HEK293 (cell line): ENCODE results near the gene SAYSD1.
A peak's percentile ranks its signal among the peaks of the same experiment; 100 is the strongest.

ENCODE experiments used
- CTCF ChIA-PET: fragments of 350-600 bp; formaldehyde crosslinking; extraction: SDS; loops from one replicate; lab custom pipeline; 2021; ENCODE audit warnings: antibody characterized with exemption; lab: Yijun Ruan, JAX
- POLR2A ChIA-PET: fragments of 300-600 bp; formaldehyde crosslinking; extraction: SDS; loops from one replicate; lab custom pipeline; 2020; ENCODE audit warnings: antibody characterized with exemption, inconsistent platforms; lab: Yijun Ruan, JAX
- H3K27ac ChIP-seq: fragments of 200-500 bp; sonication (Bioruptor generic); 2 replicates; pipeline ENCODE4 v1.5.1; 2014; ENCODE audit warnings: low read depth, low read length, control low read depth, inconsistent platforms; ENCODE audit errors: extremely low read depth
- H3K36me3 ChIP-seq, 2 experiments: fragments of 200-500 bp in 1 of 2; sonication (Bioruptor generic) in 1 of 2; 1 replicate in 1 of 2; 2 replicates in 1 of 2; pipeline ENCODE4 v1.5.1; 2014 to 2017; ENCODE audit warnings: inconsistent platforms in 2 of 2, low read length in 2 of 2; ENCODE audit not compliant: control insufficient read depth in 2 of 2, insufficient read depth in 1 of 2
- H3K4me1 ChIP-seq: fragments of 200-500 bp; sonication (Bioruptor generic); 2 replicates; pipeline ENCODE4 v1.5.1; 2014; ENCODE audit warnings: mild to moderate bottlenecking, low read length, inconsistent platforms; ENCODE audit not compliant: control insufficient read depth, insufficient read depth
- H3K4me3 ChIP-seq: 2 replicates; pipeline ENCODE4 v1.5.1; 2011; ENCODE audit warnings: low read depth, mild to moderate bottlenecking, control low read depth, low read length, moderate library complexity
- H3K9me3 ChIP-seq: fragments of 200-500 bp; sonication (Bioruptor generic); 2 replicates; pipeline ENCODE4 v1.5.1; 2014; ENCODE audit warnings: low read depth, low read length, inconsistent platforms; ENCODE audit not compliant: control insufficient read depth, insufficient read depth
- GLIS2 ChIP-seq: fragments of 450-650 bp; formaldehyde crosslinking; IDR thresholded peaks from 2 replicates; pipeline ENCODE4 v1.5.1; 2016; ENCODE audit warnings: missing biosample characterization, missing genetic modification characterization
- KLF10 ChIP-seq: fragments of 450-650 bp; IDR thresholded peaks from 2 replicates; pipeline ENCODE4 v1.5.1; 2018; ENCODE audit warnings: missing biosample characterization, mild to moderate bottlenecking, missing genetic modification characterization
- KLF7 ChIP-seq: fragments of 450-650 bp; formaldehyde crosslinking; IDR thresholded peaks from 2 replicates; pipeline ENCODE4 v1.5.1; 2016; ENCODE audit warnings: missing biosample characterization, missing genetic modification characterization, borderline replicate concordance
- MYNN ChIP-seq: fragments of 450-650 bp; formaldehyde crosslinking; IDR thresholded peaks from 2 replicates; pipeline ENCODE4 v1.5.1; 2016; ENCODE audit warnings: missing biosample characterization, missing genetic modification characterization, borderline replicate concordance
- SP7 ChIP-seq: fragments of 450-650 bp; formaldehyde crosslinking; IDR thresholded peaks from 2 replicates; pipeline ENCODE4 v1.5.1; 2016; ENCODE audit warnings: missing biosample characterization, missing genetic modification characterization
- YY1 ChIP-seq: fragments of 450-650 bp; formaldehyde crosslinking; IDR thresholded peaks from 2 replicates; pipeline ENCODE4 v1.5.1; 2018; ENCODE audit warnings: missing biosample characterization, missing genetic modification characterization
- ZBTB17 ChIP-seq: fragments of 450-650 bp; formaldehyde crosslinking; IDR thresholded peaks from 2 replicates; pipeline ENCODE4 v1.5.1; 2016; ENCODE audit warnings: missing biosample characterization, missing genetic modification characterization
- ZEB2 ChIP-seq: fragments of 450-650 bp; formaldehyde crosslinking; IDR thresholded peaks from 2 replicates; pipeline ENCODE4 v1.5.1; 2016; ENCODE audit warnings: missing biosample characterization, missing genetic modification characterization
- ZFP37 ChIP-seq: fragments of 450-650 bp; formaldehyde crosslinking; IDR thresholded peaks from 2 replicates; pipeline ENCODE4 v1.5.1; 2016; ENCODE audit warnings: missing biosample characterization, missing genetic modification characterization
- ZNF174 ChIP-seq: fragments of 450-650 bp; formaldehyde crosslinking; IDR thresholded peaks from 2 replicates; pipeline ENCODE4 v1.5.0; 2017; ENCODE audit warnings: missing biosample characterization, mild to moderate bottlenecking, missing genetic modification characterization
- ZNF175 ChIP-seq: fragments of 450-650 bp; formaldehyde crosslinking; IDR thresholded peaks from 2 replicates; pipeline ENCODE4 v1.5.1; 2016; ENCODE audit warnings: missing biosample characterization, missing genetic modification characterization
- ZNF214 ChIP-seq: fragments of 450-650 bp; formaldehyde crosslinking; IDR thresholded peaks from 2 replicates; pipeline ENCODE4 v1.5.1; 2017; ENCODE audit warnings: missing biosample characterization, mild to moderate bottlenecking, missing genetic modification characterization, borderline replicate concordance
- ZNF335 ChIP-seq: fragments of 450-650 bp; formaldehyde crosslinking; conservative IDR thresholded peaks from 2 replicates; pipeline ENCODE4 v1.5.1; 2016; ENCODE audit warnings: missing biosample characterization, missing genetic modification characterization
- ZNF366 ChIP-seq: fragments of 450-650 bp; formaldehyde crosslinking; conservative IDR thresholded peaks from 2 replicates; pipeline ENCODE4 v1.5.1; 2016; ENCODE audit warnings: missing biosample characterization, missing genetic modification characterization
- ZNF394 ChIP-seq: fragments of 450-650 bp; formaldehyde crosslinking; IDR thresholded peaks from 2 replicates; pipeline ENCODE4 v1.5.1; 2016; ENCODE audit warnings: missing biosample characterization, missing genetic modification characterization, mild to moderate bottlenecking, moderate library complexity, borderline replicate concordance
- ZNF473 ChIP-seq: fragments of 450-650 bp; formaldehyde crosslinking; IDR thresholded peaks from 2 replicates; pipeline ENCODE4 v1.5.1; 2017; ENCODE audit warnings: missing biosample characterization, missing genetic modification characterization
- ZNF548 ChIP-seq: fragments of 450-650 bp; formaldehyde crosslinking; IDR thresholded peaks from 2 replicates; pipeline ENCODE4 v1.5.1; 2016; ENCODE audit warnings: missing biosample characterization, missing genetic modification characterization
- ZNF571 ChIP-seq: fragments of 450-650 bp; formaldehyde crosslinking; IDR thresholded peaks from 2 replicates; pipeline ENCODE4 v1.5.0; 2017; ENCODE audit warnings: missing biosample characterization, missing genetic modification characterization
- ZNF585B ChIP-seq: fragments of 450-650 bp; formaldehyde crosslinking; IDR thresholded peaks from 2 replicates; pipeline ENCODE4 v1.5.1; 2016; ENCODE audit warnings: missing biosample characterization, missing genetic modification characterization
- ZNF621 ChIP-seq: fragments of 450-650 bp; formaldehyde crosslinking; IDR thresholded peaks from 2 replicates; pipeline ENCODE4 v1.5.1; 2017; ENCODE audit warnings: missing biosample characterization, missing genetic modification characterization
- ZNF670 ChIP-seq: fragments of 450-650 bp; formaldehyde crosslinking; IDR thresholded peaks from 2 replicates; pipeline ENCODE4 v1.5.1; 2016; ENCODE audit warnings: missing biosample characterization, missing genetic modification characterization, low read depth
- ZNF707 ChIP-seq: fragments of 450-650 bp; formaldehyde crosslinking; IDR thresholded peaks from 2 replicates; pipeline ENCODE4 v1.5.1; 2016; ENCODE audit warnings: missing biosample characterization, missing genetic modification characterization
- ZNF776 ChIP-seq: fragments of 450-650 bp; formaldehyde crosslinking; IDR thresholded peaks from 2 replicates; pipeline ENCODE4 v1.5.0; 2017; ENCODE audit warnings: missing biosample characterization, missing genetic modification characterization, borderline replicate concordance
- TF ChIP-seq, protein P1 (sequence below): fragments of 450-650 bp; formaldehyde crosslinking; IDR thresholded peaks from 2 replicates; pipeline ENCODE4 v1.5.1; 2016; ENCODE audit warnings: missing biosample characterization, missing genetic modification characterization
- TF ChIP-seq, protein P2 (sequence below): fragments of 450-650 bp; formaldehyde crosslinking; IDR thresholded peaks from 2 replicates; pipeline ENCODE4; 2016; ENCODE audit warnings: missing biosample characterization, missing genetic modification characterization
- TF ChIP-seq, protein P3 (sequence below): fragments of 450-650 bp; formaldehyde crosslinking; IDR thresholded peaks from 2 replicates; pipeline ENCODE4 v1.5.1; 2016; ENCODE audit warnings: missing biosample characterization, missing genetic modification characterization

Gene SAYSD1

DNA sequence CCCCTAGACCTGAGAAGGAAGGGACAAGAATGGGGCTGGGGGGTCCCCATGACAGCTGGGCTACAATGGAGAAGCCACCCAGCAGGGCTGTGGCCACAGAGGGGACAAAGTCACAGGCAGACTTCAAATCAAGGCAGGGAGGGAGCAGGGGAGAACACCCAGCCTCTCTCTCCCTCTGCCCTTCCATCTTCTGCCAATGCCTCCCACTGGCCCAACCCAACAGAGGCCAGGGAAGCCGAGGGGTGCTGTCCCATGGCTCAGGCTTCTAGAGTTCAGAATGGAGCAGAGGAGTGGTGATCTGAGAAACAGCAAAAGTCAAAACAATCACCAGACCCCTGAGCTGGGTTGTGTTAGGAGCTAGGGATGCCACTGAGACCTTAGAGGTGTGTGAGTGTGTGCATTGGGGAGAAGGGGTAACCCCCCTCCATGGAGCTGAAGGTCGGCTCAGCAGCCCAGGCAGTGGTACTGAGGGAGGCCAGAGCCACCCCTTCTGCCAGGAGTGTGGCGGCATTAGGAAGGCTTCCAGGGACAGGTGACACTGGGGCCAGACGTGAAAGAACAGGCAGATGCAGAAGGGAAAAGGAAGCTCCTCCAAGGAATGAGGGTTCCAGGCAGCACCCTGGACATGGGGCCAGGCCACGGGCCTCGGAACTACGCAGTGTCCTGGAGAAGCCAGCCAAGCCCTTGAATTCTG lies 54.4 kb downstream of the SAYSD1 start (continued):
- TF ChIP-seq, protein P1, sequence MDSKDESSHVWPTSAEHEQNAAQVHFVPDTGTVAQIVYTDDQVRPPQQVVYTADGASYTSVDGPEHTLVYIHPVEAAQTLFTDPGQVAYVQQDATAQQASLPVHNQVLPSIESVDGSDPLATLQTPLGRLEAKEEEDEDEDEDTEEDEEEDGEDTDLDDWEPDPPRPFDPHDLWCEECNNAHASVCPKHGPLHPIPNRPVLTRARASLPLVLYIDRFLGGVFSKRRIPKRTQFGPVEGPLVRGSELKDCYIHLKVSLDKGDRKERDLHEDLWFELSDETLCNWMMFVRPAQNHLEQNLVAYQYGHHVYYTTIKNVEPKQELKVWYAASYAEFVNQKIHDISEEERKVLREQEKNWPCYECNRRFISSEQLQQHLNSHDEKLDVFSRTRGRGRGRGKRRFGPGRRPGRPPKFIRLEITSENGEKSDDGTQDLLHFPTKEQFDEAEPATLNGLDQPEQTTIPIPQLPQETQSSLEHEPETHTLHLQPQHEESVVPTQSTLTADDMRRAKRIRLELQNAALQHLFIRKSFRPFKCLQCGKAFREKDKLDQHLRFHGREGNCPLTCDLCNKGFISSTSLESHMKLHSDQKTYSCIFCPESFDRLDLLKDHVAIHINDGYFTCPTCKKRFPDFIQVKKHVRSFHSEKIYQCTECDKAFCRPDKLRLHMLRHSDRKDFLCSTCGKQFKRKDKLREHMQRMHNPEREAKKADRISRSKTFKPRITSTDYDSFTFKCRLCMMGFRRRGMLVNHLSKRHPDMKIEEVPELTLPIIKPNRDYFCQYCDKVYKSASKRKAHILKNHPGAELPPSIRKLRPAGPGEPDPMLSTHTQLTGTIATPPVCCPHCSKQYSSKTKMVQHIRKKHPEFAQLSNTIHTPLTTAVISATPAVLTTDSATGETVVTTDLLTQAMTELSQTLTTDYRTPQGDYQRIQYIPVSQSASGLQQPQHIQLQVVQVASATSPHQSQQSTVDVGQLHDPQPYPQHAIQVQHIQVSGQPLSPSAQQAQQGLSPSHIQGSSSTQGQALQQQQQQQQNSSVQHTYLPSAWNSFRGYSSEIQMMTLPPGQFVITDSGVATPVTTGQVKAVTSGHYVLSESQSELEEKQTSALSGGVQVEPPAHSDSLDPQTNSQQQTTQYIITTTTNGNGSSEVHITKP (tag by site-specific recombination): peak; percentile 91
- TF ChIP-seq, all 188 proteins: peak for 3

DNA sequence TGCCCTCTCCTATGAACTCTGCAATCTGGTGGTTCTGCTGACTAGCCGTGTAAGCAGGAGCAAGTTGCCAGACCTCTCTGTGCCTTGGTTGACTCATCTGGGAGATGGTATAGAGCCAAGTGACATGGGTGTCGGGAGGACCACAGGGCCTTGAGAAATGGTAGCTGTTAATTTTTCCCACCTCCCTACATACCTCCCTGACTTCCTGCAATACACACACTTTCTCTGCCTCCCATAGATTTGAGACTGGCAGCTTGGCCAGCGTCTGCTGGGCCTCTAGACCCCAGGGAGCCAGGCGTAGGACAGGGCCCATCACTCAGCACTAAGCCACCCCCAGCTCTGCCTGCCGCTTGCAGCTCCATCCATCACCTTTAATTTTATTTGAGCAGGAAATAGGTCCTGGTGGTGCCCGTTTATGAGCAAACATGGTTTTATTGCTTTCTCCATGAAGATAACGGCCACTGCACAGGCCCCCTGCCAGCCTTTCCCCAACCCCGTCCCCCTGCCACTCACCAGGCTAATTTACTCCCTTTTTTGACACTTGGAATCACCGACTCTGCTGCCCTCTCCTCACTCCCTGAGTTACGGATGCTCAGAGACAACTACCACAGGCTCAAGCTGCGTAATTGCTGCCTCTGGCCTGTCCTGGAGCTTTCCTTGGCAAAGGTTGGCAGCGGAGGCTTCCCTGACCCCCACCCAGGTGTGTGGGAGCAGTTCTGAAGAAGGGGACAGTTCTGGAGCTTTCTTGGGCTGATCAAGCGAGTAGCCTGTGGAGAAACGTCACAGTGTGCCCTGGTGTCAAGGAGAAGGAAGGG lies 55.3 kb downstream of the SAYSD1 start:
- no peaks in the 10 kb centered on the region for H3K9me3 ChIP-seq
- H3K4me1 ChIP-seq: peaks cover 27% of the 10 kb centered on the region
- ChIA-PET POLR2A (no interaction called here), CTCF (interaction anchor here (0.7 to 1.7 kb wide), 6 partner anchors 8 to 1408 kb away, joined by 3 to 7 read pairs (median 3); no protein-coding TSS in a partner anchor)
- H3K27ac ChIP-seq: peak overlapping the region; percentile 66
- H3K36me3 ChIP-seq: no peaks in the 10 kb centered on the region
- H3K4me3 ChIP-seq: no peak overlapping the region
- TF ChIP-seq KLF7 (0 out of 2 replicates have a peak, but pooled peaks have one; percentile 14), ZNF335 (tag by site-specific recombination) (peak; percentile 94), ZNF621 (tag by site-specific recombination) (no peak), ZBTB17 (tag by site-specific recombination) (peak; percentile 58; the same call in 1 of the 2 replicates), ZNF571 (tag by site-specific recombination) (no peak), SP7 (peak; percentile 96), ZNF548 (tag by site-specific recombination) (no peak), ZNF366 (tag by site-specific recombination) (no peak), ZNF394 (no peak), ZNF473 (tag by site-specific recombination) (no peak), YY1 (tag by site-specific recombination) (peak; percentile 54; the same call in 1 of the 2 replicates), ZNF776 (tag by site-specific recombination) (no peak), ZNF585B (tag by site-specific recombination) (no peak), MYNN (tag by site-specific recombination) (no peak), ZNF214 (tag by site-specific recombination) (no peak), ZEB2 (tag by site-specific recombination) (0 out of 2 replicates have a peak, but pooled peaks have one; percentile 32), ZNF174 (tag by site-specific recombination) (no peak), GLIS2 (tag by site-specific recombination) (0 out of 2 replicates have a peak, but pooled peaks have one; percentile 19), ZFP37 (no peak), KLF10 (tag by site-specific recombination) (peak; percentile 69), ZNF707 (tag by site-specific recombination) (no peak), ZNF175 (tag by site-specific recombination) (no peak), ZNF670 (tag by site-specific recombination) (no peak)
- TF ChIP-seq, protein P2, sequence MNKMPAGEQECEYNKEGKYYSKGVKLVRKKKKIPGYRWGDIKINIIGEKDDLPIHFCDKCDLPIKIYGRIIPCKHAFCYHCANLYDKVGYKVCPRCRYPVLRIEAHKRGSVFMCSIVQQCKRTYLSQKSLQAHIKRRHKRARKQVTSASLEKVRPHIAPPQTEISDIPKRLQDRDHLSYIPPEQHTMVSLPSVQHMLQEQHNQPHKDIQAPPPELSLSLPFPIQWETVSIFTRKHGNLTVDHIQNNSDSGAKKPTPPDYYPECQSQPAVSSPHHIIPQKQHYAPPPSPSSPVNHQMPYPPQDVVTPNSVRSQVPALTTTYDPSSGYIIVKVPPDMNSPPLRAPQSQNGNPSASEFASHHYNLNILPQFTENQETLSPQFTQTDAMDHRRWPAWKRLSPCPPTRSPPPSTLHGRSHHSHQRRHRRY (tag by site-specific recombination): peak; percentile 92; the same call in 1 of the 2 replicates
- TF ChIP-seq, protein P3, sequence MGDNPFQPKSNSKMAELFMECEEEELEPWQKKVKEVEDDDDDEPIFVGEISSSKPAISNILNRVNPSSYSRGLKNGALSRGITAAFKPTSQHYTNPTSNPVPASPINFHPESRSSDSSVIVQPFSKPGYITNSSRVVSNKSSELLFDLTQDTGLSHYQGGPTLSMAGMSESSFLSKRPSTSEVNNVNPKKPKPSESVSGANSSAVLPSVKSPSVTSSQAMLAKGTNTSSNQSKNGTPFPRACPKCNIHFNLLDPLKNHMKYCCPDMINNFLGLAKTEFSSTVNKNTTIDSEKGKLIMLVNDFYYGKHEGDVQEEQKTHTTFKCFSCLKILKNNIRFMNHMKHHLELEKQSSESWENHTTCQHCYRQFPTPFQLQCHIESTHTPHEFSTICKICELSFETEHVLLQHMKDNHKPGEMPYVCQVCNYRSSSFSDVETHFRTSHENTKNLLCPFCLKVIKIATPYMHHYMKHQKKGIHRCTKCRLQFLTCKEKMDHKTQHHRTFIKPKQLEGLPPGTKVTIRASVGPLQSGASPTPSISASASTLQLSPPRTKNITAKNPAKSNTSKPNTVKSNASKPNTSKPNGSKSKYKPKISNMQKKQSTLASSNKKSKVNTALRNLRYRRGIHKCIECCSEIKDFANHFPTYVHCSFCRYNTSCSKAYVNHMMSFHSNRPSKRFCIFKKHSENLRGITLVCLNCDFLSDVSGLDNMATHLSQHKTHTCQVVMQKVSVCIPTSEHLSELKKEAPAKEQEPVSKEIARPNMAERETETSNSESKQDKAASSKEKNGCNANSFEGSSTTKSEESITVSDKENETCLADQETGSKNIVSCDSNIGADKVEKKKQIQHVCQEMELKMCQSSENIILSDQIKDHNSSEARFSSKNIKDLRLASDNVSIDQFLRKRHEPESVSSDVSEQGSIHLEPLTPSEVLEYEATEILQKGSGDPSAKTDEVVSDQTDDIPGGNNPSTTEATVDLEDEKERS (tag by site-specific recombination): no peak
